HEK293T (cell line): ENCODE results near the gene FCN3.

Source experiments
- ARNT ChIP-seq: fragments of 450-650 bp; IDR thresholded peaks from 2 replicates; pipeline ENCODE4 v1.6.1; 2017; ENCODE audit warnings: mild to moderate bottlenecking
- BHLHE40 ChIP-seq: fragments of 450-650 bp; IDR thresholded peaks from 2 replicates; pipeline ENCODE4 v1.6.1; 2016; ENCODE audit warnings: mild to moderate bottlenecking, moderate library complexity, borderline replicate concordance
- FOXA1 ChIP-seq: fragments of 450-650 bp; IDR thresholded peaks from 2 replicates; pipeline ENCODE4 v1.6.1; 2016; ENCODE audit warnings: mild to moderate bottlenecking
- FOXM1 ChIP-seq: fragments of 450-650 bp; IDR thresholded peaks from 2 replicates; pipeline ENCODE4 v1.6.1; 2017; ENCODE audit warnings: mild to moderate bottlenecking, borderline replicate concordance
- L3MBTL2 ChIP-seq: fragments of 450-650 bp; conservative IDR thresholded peaks from 2 replicates; pipeline ENCODE4 v1.6.1; 2016; ENCODE audit warnings: mild to moderate bottlenecking
- LEF1 ChIP-seq: fragments of 450-650 bp; IDR thresholded peaks from 2 replicates; pipeline ENCODE4 v1.6.1; 2017; ENCODE audit warnings: mild to moderate bottlenecking, borderline replicate concordance
- SP1 ChIP-seq: fragments of 450-650 bp; IDR thresholded peaks from 2 replicates; pipeline ENCODE4 v1.6.1; 2017
- TF ChIP-seq, protein P1 (sequence below): fragments of 450-650 bp; IDR thresholded peaks from 2 replicates; pipeline ENCODE4 v1.6.1; 2016

DNA sequence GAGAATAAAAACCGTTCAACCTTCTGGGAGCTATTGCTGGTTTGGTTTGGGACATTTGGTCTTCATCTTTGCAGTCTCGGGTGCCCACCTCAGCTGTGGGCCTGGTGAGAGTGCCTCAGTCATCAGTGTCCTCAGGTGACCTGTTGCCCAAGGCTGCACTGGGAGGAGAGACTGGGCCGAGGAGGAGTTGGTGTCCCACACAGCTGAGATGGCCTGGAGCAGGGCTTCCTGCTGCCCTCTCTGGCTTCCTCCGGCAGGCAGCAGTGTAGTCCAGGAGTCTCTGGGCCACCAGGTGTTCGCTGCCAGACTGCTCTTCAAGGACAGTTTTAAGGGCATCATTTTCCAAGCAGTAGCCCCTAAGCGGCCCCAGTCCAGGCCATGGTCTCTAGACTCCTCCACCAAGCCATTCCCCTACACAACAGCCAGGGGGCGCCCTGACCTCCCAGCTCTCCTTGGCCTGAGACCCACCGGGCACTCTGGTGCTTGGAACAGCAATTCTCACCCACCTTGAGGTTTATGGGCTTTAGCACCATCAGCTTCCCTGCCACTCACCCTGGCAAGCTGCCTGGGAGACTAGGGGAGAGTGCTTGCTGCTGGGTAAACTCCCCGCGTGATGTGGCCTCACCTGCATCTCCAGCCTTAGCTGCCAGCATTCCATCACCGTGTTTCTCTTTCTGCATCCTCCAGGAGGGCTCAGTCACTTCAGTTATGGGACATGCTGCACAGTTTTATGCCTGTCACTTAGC is 41.9 kb downstream of the FCN3 start:
- TF ChIP-seq, protein P1, sequence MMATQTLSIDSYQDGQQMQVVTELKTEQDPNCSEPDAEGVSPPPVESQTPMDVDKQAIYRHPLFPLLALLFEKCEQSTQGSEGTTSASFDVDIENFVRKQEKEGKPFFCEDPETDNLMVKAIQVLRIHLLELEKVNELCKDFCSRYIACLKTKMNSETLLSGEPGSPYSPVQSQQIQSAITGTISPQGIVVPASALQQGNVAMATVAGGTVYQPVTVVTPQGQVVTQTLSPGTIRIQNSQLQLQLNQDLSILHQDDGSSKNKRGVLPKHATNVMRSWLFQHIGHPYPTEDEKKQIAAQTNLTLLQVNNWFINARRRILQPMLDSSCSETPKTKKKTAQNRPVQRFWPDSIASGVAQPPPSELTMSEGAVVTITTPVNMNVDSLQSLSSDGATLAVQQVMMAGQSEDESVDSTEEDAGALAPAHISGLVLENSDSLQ, result no peak
- TF ChIP-seq L3MBTL2 (no peak), LEF1 (no peak), BHLHE40 (no peak), FOXM1 (no peak), FOXA1 (no peak), ARNT (no peak), SP1 (no peak)
